IPS-18a (cell line): ENCODE measurements around the gene LDLR.
A peak's percentile ranks its signal among the peaks of the same experiment; 100 is the strongest.
"Not testable (repeated sequence)": the region's sequence is repeated elsewhere in the genome, so short reads cannot be mapped to it uniquely, and the experiment has no call there.

ENCODE experiments used
- H3K27ac ChIP-seq: one replicate; pipeline ENCODE4 v1.5.1; 2013; ENCODE audit warnings: low read length
- H3K27me3 ChIP-seq: one replicate; pipeline ENCODE4 v1.6.1; 2013; ENCODE audit warnings: mild to moderate bottlenecking, low read length; ENCODE audit not compliant: control insufficient read depth, insufficient read depth
- H3K36me3 ChIP-seq: one replicate; pipeline ENCODE4 v1.6.1; 2013; ENCODE audit warnings: low read depth, low read length; ENCODE audit not compliant: control insufficient read depth
- H3K4me1 ChIP-seq: one replicate; pipeline ENCODE4 v1.6.1; 2013; ENCODE audit warnings: low read depth, low read length; ENCODE audit not compliant: control insufficient read depth
- H3K4me3 ChIP-seq: one replicate; pipeline ENCODE4 v1.5.1; 2013; ENCODE audit warnings: low read length
- H3K9ac ChIP-seq: one replicate; pipeline ENCODE4 v1.6.1; 2013; ENCODE audit warnings: mild to moderate bottlenecking, low read length, moderate library complexity
- H3K9me3 ChIP-seq: one replicate; pipeline ENCODE4 v1.6.1; 2013; ENCODE audit warnings: low read depth, low read length; ENCODE audit not compliant: control insufficient read depth

Gene LDLR

GRCh38 chr19:11152318-11153062, 63.2 kb downstream of the LDLR start:
- H3K36me3 ChIP-seq = peaks cover 7% of the 10 kb centered on the region
- H3K9me3 ChIP-seq = no peaks in the 10 kb centered on the region
- no peak overlapping the region for H3K9ac ChIP-seq
- H3K4me1 ChIP-seq = peaks cover 4% of the 10 kb centered on the region
- H3K27ac ChIP-seq = no peak overlapping the region
- no peak overlapping the region for H3K4me3 ChIP-seq
- no peaks in the 10 kb centered on the region for H3K27me3 ChIP-seq

- no peaks in the 10 kb centered on the region for H3K9me3 ChIP-seq
- no peak overlapping the region for H3K27ac ChIP-seq
- peak overlapping the region; percentile 73 for H3K4me3 ChIP-seq
- no peaks in the 10 kb centered on the region for H3K27me3 ChIP-seq
- H3K4me1 ChIP-seq = peaks cover 4% of the 10 kb centered on the region
- peak overlapping the region; percentile 87 for H3K9ac ChIP-seq
- no peaks in the 10 kb centered on the region for H3K36me3 ChIP-seq
Observed at GRCh38 chr19:11154683-11155047, 65.4 kb downstream of the LDLR start.

GRCh38 chr19:11155373-11156120, 66.3 kb downstream of the LDLR start, which contains the start of gene SPC24:
Gene SPC24, minus strand, starts transcription at chr19:11155782. Its CDS starts 6 bp downstream, at chr19:11155776.
- Histone ChIP-seq H3K4me1 (peaks cover 4% of the 10 kb centered on the region), H3K9ac (peak within 1 kb of the TSS; percentile 87), H3K9me3 (no peaks in the 10 kb centered on the region), H3K27ac (no peak within 1 kb of the TSS), H3K36me3 (no peaks in the 10 kb centered on the region), H3K4me3 (peak within 1 kb of the TSS; percentile 73), H3K27me3 (no peaks in the 10 kb centered on the region)

- Histone ChIP-seq H3K9me3 (no peaks in the 10 kb centered on the region), H3K4me1 (no peaks in the 10 kb centered on the region), H3K36me3 (no peaks in the 10 kb centered on the region), H3K9ac (no peak overlapping the region), H3K27me3 (no peaks in the 10 kb centered on the region), H3K27ac (no peak overlapping the region), H3K4me3 (no peak overlapping the region)
Observed at GRCh38 chr19:11159598-11160439, 70.6 kb downstream of the LDLR start.

- H3K9me3 ChIP-seq, H3K27ac ChIP-seq, H3K9ac ChIP-seq, H3K27me3 ChIP-seq, H3K4me1 ChIP-seq, H3K4me3 ChIP-seq, H3K36me3 ChIP-seq: not testable (repeated sequence)
Observed at GRCh38 chr19:11160440-11160768, 71.1 kb downstream of the LDLR start.

GRCh38 chr19:11164296-11164695, 75.0 kb downstream of the LDLR start:
- no peaks in the 10 kb centered on the region for H3K27me3 ChIP-seq
- H3K36me3 ChIP-seq = peaks cover 4% of the 10 kb centered on the region
- no peaks in the 10 kb centered on the region for H3K4me1 ChIP-seq
- no peak overlapping the region for H3K9ac ChIP-seq
- H3K4me3 ChIP-seq = no peak overlapping the region
- H3K27ac ChIP-seq = no peak overlapping the region
- H3K9me3 ChIP-seq = no peaks in the 10 kb centered on the region

- Histone ChIP-seq H3K4me1 (no peaks in the 10 kb centered on the region), H3K4me3 (no peak overlapping the region), H3K9me3 (no peaks in the 10 kb centered on the region), H3K27me3 (no peaks in the 10 kb centered on the region), H3K27ac (no peak overlapping the region), H3K9ac (no peak overlapping the region), H3K36me3 (peaks cover 10% of the 10 kb centered on the region)
Observed at GRCh38 chr19:11164879-11165406, 75.7 kb downstream of the LDLR start.

- H3K9ac ChIP-seq = no peak overlapping the region
- no peaks in the 10 kb centered on the region for H3K4me1 ChIP-seq
- H3K9me3 ChIP-seq = no peaks in the 10 kb centered on the region
- H3K36me3 ChIP-seq = peaks cover 10% of the 10 kb centered on the region
- no peaks in the 10 kb centered on the region for H3K27me3 ChIP-seq
- no peak overlapping the region for H3K27ac ChIP-seq
- H3K4me3 ChIP-seq = no peak overlapping the region
Observed at GRCh38 chr19:11165486-11166030, 76.3 kb downstream of the LDLR start.

- H3K9me3 ChIP-seq = no peaks in the 10 kb centered on the region
- H3K27me3 ChIP-seq = no peaks in the 10 kb centered on the region
- no peaks in the 10 kb centered on the region for H3K4me1 ChIP-seq
- no peak overlapping the region for H3K9ac ChIP-seq
- peaks cover 10% of the 10 kb centered on the region for H3K36me3 ChIP-seq
- H3K4me3 ChIP-seq = no peak overlapping the region
- no peak overlapping the region for H3K27ac ChIP-seq
Observed at GRCh38 chr19:11166281-11167142, 77.2 kb downstream of the LDLR start.

GRCh38 chr19:11168568-11168967, 79.3 kb downstream of the LDLR start:
- no peak overlapping the region for H3K9ac ChIP-seq
- H3K4me1 ChIP-seq = no peaks in the 10 kb centered on the region
- no peak overlapping the region for H3K27ac ChIP-seq
- no peaks in the 10 kb centered on the region for H3K9me3 ChIP-seq
- no peak overlapping the region for H3K4me3 ChIP-seq
- H3K27me3 ChIP-seq = no peaks in the 10 kb centered on the region
- H3K36me3 ChIP-seq = peaks cover 16% of the 10 kb centered on the region
